Endodermal cell (in vitro differentiated cells): ENCODE measurements around the gene PDP2. TPM values are rescaled to one million over a fixed set of nuclear protein-coding genes. Genes with fewer than 3 reads are reported as not detected.

Experiments used
- DNase-seq: peaks from one replicate; pipeline ENCODE4 v3.0.0-alpha.2; 2017
- H3K27ac ChIP-seq: 2 replicates; pipeline ENCODE4 v1.5.1; 2013; ENCODE audit warnings: mild to moderate bottlenecking, low read depth, low read length, moderate library complexity
- H3K27me3 ChIP-seq: 2 replicates; pipeline ENCODE4 v1.6.1; 2013; ENCODE audit warnings: mild to moderate bottlenecking, low read length, moderate library complexity; ENCODE audit not compliant: insufficient read depth, control insufficient read depth, poor library complexity, severe bottlenecking
- H3K36me3 ChIP-seq: 2 replicates; pipeline ENCODE4 v1.7.0; 2013; ENCODE audit warnings: mild to moderate bottlenecking, low read length, moderate library complexity; ENCODE audit not compliant: control insufficient read depth, insufficient read depth
- H3K4me1 ChIP-seq: one replicate; pipeline ENCODE4 v1.7.0; 2013; ENCODE audit warnings: low read length; ENCODE audit not compliant: control insufficient read depth, insufficient read depth
- H3K4me3 ChIP-seq: 2 replicates; pipeline ENCODE4 v1.5.1; 2013; ENCODE audit warnings: mild to moderate bottlenecking, low read length, moderate library complexity
- H3K9ac ChIP-seq: 2 replicates; pipeline ENCODE4 v1.6.1; 2013; ENCODE audit warnings: mild to moderate bottlenecking, low read length, moderate library complexity; ENCODE audit not compliant: poor library complexity, severe bottlenecking; ENCODE audit errors: extremely low read depth
- H3K9me3 ChIP-seq: 2 replicates; pipeline ENCODE4 v1.6.1; 2013; ENCODE audit warnings: mild to moderate bottlenecking, low read length, moderate library complexity; ENCODE audit not compliant: control insufficient read depth
- H3K27ac Mint-ChIP-seq: 2 replicates; pipeline ENCODE4 v1.8.0; 2020; ENCODE audit warnings: mixed read lengths
- H3K27me3 Mint-ChIP-seq: 2 replicates; pipeline ENCODE4 v1.8.0; 2021; ENCODE audit warnings: mild to moderate bottlenecking, mixed read lengths; ENCODE audit not compliant: insufficient read depth
- H3K36me3 Mint-ChIP-seq: 2 replicates; pipeline ENCODE4 v1.8.0; 2020; ENCODE audit warnings: low read depth, mixed read lengths
- H3K4me1 Mint-ChIP-seq: 2 replicates; pipeline ENCODE4 v1.8.0; 2020; ENCODE audit warnings: mixed read lengths
- H3K4me3 Mint-ChIP-seq: 2 replicates; pipeline ENCODE4 v1.8.0; 2020; ENCODE audit warnings: mild to moderate bottlenecking, moderate library complexity, mixed read lengths
- H3K9me3 Mint-ChIP-seq: 2 replicates; pipeline ENCODE4 v1.8.0; 2020; ENCODE audit warnings: mild to moderate bottlenecking, mixed read lengths
- WGBS, 2 experiments: methylation state at CpG; one replicate each; pipeline versions ENCODE4 v1.1.5 to v1.1.7; 2013; ENCODE audit warnings: missing lambda C conversion rate in 2 of 2, mixed read lengths in 1 of 2; ENCODE audit not compliant: insufficient coverage in 1 of 2, insufficient read length in 1 of 2; 5-methylcytosine and 5-hydroxymethylcytosine counted together
- total RNA-seq, 2 donors: library from RNA; stranded (reverse); fragmentation: NEBNext Ultra II Directional in 1 of 2; extraction: Animal tissue kit (Norgen Biotek cat#: 25700) in 1 of 2; gene quantifications; 2 replicates in 1 of 2; 3 replicates in 1 of 2; pipeline ENCODE4 v1.2.1, GENCODE V29; 2021
- TF ChIP-seq, protein P1 (sequence below): fragments of 200-600 bp; sonication (generic); conservative IDR thresholded peaks from 2 replicates; pipeline ENCODE4 v1.5.0; 2021; ENCODE audit warnings: antibody characterized with exemption, mild to moderate bottlenecking

PDP2 gene
- total RNA-seq, 2 donors from 2014 or later: 23.1 to 31.5 TPM

DNA sequence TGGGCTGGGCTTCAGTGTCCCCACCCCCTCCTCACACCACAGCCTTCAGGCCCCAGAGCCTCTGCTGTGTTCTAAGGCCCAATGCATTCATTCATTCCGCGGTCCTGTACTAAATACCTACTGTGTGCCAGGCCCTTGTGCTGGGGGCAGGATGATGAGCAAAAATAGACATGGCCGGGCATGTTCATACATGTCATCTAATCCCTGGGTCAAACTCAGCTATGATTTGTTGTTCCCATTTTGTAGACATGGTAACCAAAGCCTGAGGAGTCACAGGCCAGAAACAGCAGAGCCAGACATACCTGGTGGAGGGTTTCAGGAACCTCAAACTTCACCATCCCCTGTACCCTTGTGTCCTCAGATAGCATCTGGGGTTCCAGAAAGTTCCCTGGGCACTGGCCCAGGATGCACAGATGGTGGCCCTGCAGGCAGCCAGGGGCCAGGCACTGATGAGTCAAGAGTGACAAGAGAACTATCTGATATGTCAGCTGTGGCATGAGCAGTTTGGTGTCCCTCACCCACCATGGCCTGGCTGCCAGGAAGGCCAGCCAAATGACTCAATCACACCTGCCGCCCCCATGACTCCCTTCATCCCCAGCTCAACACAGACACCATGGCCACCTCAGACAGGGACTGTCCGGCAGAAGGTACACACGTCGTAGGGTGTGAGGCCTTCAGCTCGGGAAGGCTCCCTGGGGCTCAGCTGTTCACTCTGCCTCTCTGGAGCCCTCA lies 47.8 kb downstream of the PDP2 start:
- Histone ChIP-seq H3K4me1 (peaks cover 9% of the 10 kb centered on the region), H3K9me3 (no peaks in the 10 kb centered on the region), H3K27ac (no peak overlapping the region), H3K36me3 (peaks cover 16% of the 10 kb centered on the region), H3K27me3 (peaks cover 50% of the 10 kb centered on the region), H3K4me3 (no peak overlapping the region), H3K9ac (no peak overlapping the region)
- Mint-ChIP-seq H3K27ac (no peak overlapping the region), H3K4me1 (peaks cover 7% of the 10 kb centered on the region), H3K27me3 (peaks cover 49% of the 10 kb centered on the region), H3K36me3 (peaks cover 11% of the 10 kb centered on the region), H3K4me3 (no peak overlapping the region), H3K9me3 (no peaks in the 10 kb centered on the region)
- TF ChIP-seq, protein P1, sequence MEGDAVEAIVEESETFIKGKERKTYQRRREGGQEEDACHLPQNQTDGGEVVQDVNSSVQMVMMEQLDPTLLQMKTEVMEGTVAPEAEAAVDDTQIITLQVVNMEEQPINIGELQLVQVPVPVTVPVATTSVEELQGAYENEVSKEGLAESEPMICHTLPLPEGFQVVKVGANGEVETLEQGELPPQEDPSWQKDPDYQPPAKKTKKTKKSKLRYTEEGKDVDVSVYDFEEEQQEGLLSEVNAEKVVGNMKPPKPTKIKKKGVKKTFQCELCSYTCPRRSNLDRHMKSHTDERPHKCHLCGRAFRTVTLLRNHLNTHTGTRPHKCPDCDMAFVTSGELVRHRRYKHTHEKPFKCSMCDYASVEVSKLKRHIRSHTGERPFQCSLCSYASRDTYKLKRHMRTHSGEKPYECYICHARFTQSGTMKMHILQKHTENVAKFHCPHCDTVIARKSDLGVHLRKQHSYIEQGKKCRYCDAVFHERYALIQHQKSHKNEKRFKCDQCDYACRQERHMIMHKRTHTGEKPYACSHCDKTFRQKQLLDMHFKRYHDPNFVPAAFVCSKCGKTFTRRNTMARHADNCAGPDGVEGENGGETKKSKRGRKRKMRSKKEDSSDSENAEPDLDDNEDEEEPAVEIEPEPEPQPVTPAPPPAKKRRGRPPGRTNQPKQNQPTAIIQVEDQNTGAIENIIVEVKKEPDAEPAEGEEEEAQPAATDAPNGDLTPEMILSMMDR: no peak
- WGBS, 2 experiments: 94 to 96% methylated on average over 8 of the region's 8 CpGs
- DNase-seq: no peak

DNA sequence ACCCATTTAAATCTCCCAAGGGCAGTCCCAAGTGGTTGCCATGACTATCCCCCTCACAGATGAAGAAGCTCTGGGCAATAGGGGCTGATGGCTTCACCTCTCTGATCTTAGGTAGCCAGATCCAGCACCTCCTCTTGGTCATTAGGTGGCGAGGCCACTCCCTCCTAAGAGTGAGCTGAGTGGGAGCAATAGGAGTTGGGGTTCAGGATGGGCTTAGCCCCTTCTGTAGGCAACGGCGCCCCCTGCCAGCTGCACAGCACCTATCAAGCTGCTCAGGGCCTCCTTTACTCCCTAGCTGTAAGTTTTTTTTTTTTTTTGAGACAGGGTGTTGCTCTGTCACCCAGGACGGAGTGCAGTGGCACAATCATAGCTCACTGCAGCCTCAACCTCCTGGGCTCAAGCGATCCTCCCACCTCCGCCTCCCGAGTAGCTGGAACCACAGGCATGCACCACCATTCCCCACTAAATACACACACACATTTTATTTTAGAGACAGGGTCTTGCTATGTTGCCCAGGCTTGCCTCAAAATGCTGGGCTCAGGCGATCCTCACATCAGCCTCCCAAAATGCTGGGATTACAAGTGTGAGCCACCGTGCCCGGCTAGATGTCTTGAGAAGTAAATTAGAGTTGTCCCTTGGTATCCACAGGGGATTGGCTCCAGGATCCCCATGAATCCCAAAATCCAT lies 48.5 kb downstream of the PDP2 start:
- H3K9me3 Mint-ChIP-seq: no peaks in the 10 kb centered on the region
- H3K9me3 ChIP-seq: no peaks in the 10 kb centered on the region
- H3K27me3 ChIP-seq: peaks cover 42% of the 10 kb centered on the region
- no peak overlapping the region for H3K4me3 Mint-ChIP-seq
- 89 to 94% methylated on average over 7 to 10 of the region's 10 CpGs for WGBS, 2 experiments
- peaks cover 16% of the 10 kb centered on the region for H3K36me3 ChIP-seq
- H3K4me3 ChIP-seq: no peak overlapping the region
- peaks cover 11% of the 10 kb centered on the region for H3K36me3 Mint-ChIP-seq
- H3K4me1 ChIP-seq: peaks cover 13% of the 10 kb centered on the region
- H3K27ac Mint-ChIP-seq: no peak overlapping the region
- H3K9ac ChIP-seq: no peak overlapping the region
- H3K4me1 Mint-ChIP-seq: peaks cover 15% of the 10 kb centered on the region
- H3K27me3 Mint-ChIP-seq: peaks cover 41% of the 10 kb centered on the region
- peak; percentile 73 for DNase-seq
- TF ChIP-seq, protein P1: peak; percentile 71
- H3K27ac ChIP-seq: no peak overlapping the region

DNA sequence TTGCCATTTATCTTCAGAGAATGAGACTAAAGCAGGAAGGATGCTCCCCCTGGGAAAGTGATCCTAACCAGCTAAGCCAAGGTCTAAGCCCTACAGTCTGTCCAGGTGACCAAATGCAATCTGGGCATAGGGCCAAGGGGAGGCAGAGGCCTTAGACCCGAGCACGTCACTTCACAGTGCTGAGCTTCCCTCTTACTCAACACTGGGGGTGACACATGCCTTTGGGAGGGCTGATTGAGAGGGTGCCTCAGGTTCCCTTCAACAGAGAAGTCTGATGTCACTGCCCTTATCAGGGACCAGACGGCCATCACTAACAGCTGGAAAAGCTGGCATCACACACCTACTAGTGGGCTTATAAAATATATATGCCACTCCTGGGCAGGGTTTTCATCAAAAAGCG lies 49.9 kb downstream of the PDP2 start:
- H3K4me3 Mint-ChIP-seq: no peak overlapping the region
- TF ChIP-seq, protein P1: no peak
- WGBS, 2 experiments: 92 to 100% methylated on average over 1 to 4 of the region's 4 CpGs
- no peaks in the 10 kb centered on the region for H3K9me3 ChIP-seq
- no peak overlapping the region for H3K4me3 ChIP-seq
- H3K27me3 Mint-ChIP-seq: peaks cover 31% of the 10 kb centered on the region
- peaks cover 16% of the 10 kb centered on the region for H3K36me3 ChIP-seq
- H3K9me3 Mint-ChIP-seq: no peaks in the 10 kb centered on the region
- peaks cover 14% of the 10 kb centered on the region for H3K4me1 ChIP-seq
- H3K9ac ChIP-seq: no peak overlapping the region
- peaks cover 29% of the 10 kb centered on the region for H3K27me3 ChIP-seq
- peaks cover 11% of the 10 kb centered on the region for H3K36me3 Mint-ChIP-seq
- H3K4me1 Mint-ChIP-seq: peaks cover 17% of the 10 kb centered on the region
- H3K27ac ChIP-seq: no peak overlapping the region
- H3K27ac Mint-ChIP-seq: no peak overlapping the region
- no peak for DNase-seq
